ENCODE data around the gene NRCAM.

DNA sequence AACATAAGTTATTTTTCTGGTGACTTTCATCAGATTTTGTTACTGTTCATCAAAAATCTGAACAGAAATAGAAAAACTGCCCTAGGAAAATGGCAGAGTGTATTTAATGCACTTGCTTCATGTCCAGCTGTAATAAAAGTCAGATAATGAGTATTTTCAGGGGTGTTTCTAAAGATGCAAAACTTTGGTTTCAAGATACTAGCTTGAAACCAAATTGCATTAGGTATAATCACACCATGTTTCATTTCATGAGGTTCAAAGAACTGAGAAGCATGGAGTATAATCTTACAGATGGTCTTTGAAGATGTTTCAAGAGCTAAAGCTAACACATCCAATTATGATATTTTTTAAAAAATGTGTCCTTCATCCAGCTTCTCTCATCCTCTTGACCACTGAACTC is 128.9 kb downstream of the NRCAM start:
- TF ChIP-seq, protein P1, sequence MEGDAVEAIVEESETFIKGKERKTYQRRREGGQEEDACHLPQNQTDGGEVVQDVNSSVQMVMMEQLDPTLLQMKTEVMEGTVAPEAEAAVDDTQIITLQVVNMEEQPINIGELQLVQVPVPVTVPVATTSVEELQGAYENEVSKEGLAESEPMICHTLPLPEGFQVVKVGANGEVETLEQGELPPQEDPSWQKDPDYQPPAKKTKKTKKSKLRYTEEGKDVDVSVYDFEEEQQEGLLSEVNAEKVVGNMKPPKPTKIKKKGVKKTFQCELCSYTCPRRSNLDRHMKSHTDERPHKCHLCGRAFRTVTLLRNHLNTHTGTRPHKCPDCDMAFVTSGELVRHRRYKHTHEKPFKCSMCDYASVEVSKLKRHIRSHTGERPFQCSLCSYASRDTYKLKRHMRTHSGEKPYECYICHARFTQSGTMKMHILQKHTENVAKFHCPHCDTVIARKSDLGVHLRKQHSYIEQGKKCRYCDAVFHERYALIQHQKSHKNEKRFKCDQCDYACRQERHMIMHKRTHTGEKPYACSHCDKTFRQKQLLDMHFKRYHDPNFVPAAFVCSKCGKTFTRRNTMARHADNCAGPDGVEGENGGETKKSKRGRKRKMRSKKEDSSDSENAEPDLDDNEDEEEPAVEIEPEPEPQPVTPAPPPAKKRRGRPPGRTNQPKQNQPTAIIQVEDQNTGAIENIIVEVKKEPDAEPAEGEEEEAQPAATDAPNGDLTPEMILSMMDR (IDR thresholded peaks at IDR 0.05; ENCODE audit: insufficient read depth, low read length, poor library complexity, severe bottlenecking): no peak
- TF ChIP-seq EZH2phosphoT487 (conservative IDR thresholded peaks at IDR 0.05; ENCODE audit: low read length): no peak

Measured in SU-DHL-6 (cell line).